ENCODE measurements around the gene ZNF846.
"Not testable (repeated sequence)": the region's sequence is repeated elsewhere in the genome, so short reads cannot be mapped to it uniquely, and the experiment has no call there.

Gene ZNF846

GRCh38 chr19:9768175-9769112 lies at the start of gene ZNF846:
TSS of gene ZNF846 (minus strand) at chr19:9768738. CDS start at chr19:9764950, 3,788 bp downstream.
- DNase-seq = peak; percentile 95

GRCh38 chr19:9818175-9818733 lies 49.7 kb upstream of the ZNF846 start:
- no peak for DNase-seq

GRCh38 chr19:9811139-9811538 lies 42.6 kb upstream of the ZNF846 start:
- no peak for DNase-seq

- no peak for DNase-seq
These were observed 40.6 kb upstream of the ZNF846 start for GRCh38 chr19:9808855-9809824.

- DNase-seq = no peak
These were observed 38.3 kb upstream of the ZNF846 start for GRCh38 chr19:9806803-9807202.

GRCh38 chr19:9801976-9802375 lies 33.4 kb upstream of the ZNF846 start:
- DNase-seq = no peak

- no peak for DNase-seq
These were observed 30.6 kb upstream of the ZNF846 start for GRCh38 chr19:9799162-9799561.

GRCh38 chr19:9797871-9798270 lies 29.3 kb upstream of the ZNF846 start:
- no peak for DNase-seq

- peak; percentile 74 for DNase-seq
These were observed 27.7 kb upstream of the ZNF846 start for GRCh38 chr19:9796113-9796773.

GRCh38 chr19:9793071-9793591 lies 24.6 kb upstream of the ZNF846 start:
- no peak for DNase-seq

GRCh38 chr19:9792206-9793070 lies 23.9 kb upstream of the ZNF846 start:
- DNase-seq = peak; percentile 91

- DNase-seq = peak; percentile 94
These were observed 23.1 kb upstream of the ZNF846 start for GRCh38 chr19:9791552-9792205.

- DNase-seq = not testable (repeated sequence)
These were observed 22.5 kb upstream of the ZNF846 start for GRCh38 chr19:9791073-9791367.

- DNase-seq = not testable (repeated sequence)
These were observed 21.0 kb upstream of the ZNF846 start for GRCh38 chr19:9789579-9789978.

GRCh38 chr19:9789066-9789465 lies 20.5 kb upstream of the ZNF846 start:
- no peak for DNase-seq

GRCh38 chr19:9788604-9789003 lies 20.1 kb upstream of the ZNF846 start:
- not testable (repeated sequence) for DNase-seq

GRCh38 chr19:9786819-9787218 lies 18.3 kb upstream of the ZNF846 start:
- DNase-seq = no peak

GRCh38 chr19:9786342-9786741 lies 17.8 kb upstream of the ZNF846 start:
- no peak for DNase-seq

- DNase-seq = peak; percentile 96
These were observed 17.1 kb upstream of the ZNF846 start for GRCh38 chr19:9785367-9786331.

- not testable (repeated sequence) for DNase-seq
These were observed 15.6 kb upstream of the ZNF846 start for GRCh38 chr19:9784163-9784496.
